Bronchial epithelial cell (primary cell): ENCODE data around the gene FBXL14. TPM values are rescaled to one million over a fixed set of nuclear protein-coding genes. Genes with fewer than 3 reads are reported as not detected.

Experiments
- DNase-seq: peaks from one replicate; pipeline ENCODE4 v3.0.0-alpha.2; 2010; ENCODE audit warnings: low read depth
- FAIRE-seq: peaks from 2 replicates; lab custom pipeline; 2011; peaks lifted over from hg19 to GRCh38; lab: Jason Lieb, UNC
- H3K27me3 ChIP-seq: 2 replicates; pipeline ENCODE4 v1.5.1; 2011; ENCODE audit warnings: low read length; ENCODE audit not compliant: control insufficient read depth, insufficient read depth
- H3K36me3 ChIP-seq: 2 replicates; pipeline ENCODE4 v1.5.1; 2011; ENCODE audit warnings: low read length; ENCODE audit not compliant: control insufficient read depth, insufficient read depth
- H3K4me3 ChIP-seq: 2 replicates; pipeline ENCODE4 v1.5.1; 2011; ENCODE audit warnings: mild to moderate bottlenecking, low read depth, low read length, control low read depth
- total RNA-seq: library from RNA; depleted of rRNA; stranded (reverse); fragments of >200 nt; gene quantifications from 2 replicates; pipeline ENCODE4 v1.2.1, GENCODE V29; 2014
- TF ChIP-seq, protein P1 (sequence below): IDR thresholded peaks from 2 replicates; pipeline ENCODE4 v1.5.1; 2011; ENCODE audit warnings: mild to moderate bottlenecking, moderate library complexity, low read length, control low read depth, inconsistent platforms; ENCODE audit not compliant: insufficient read depth, severe bottlenecking

FBXL14 gene
- total RNA-seq, 1 donor from 2014 or later = 9.7 TPM

DNA sequence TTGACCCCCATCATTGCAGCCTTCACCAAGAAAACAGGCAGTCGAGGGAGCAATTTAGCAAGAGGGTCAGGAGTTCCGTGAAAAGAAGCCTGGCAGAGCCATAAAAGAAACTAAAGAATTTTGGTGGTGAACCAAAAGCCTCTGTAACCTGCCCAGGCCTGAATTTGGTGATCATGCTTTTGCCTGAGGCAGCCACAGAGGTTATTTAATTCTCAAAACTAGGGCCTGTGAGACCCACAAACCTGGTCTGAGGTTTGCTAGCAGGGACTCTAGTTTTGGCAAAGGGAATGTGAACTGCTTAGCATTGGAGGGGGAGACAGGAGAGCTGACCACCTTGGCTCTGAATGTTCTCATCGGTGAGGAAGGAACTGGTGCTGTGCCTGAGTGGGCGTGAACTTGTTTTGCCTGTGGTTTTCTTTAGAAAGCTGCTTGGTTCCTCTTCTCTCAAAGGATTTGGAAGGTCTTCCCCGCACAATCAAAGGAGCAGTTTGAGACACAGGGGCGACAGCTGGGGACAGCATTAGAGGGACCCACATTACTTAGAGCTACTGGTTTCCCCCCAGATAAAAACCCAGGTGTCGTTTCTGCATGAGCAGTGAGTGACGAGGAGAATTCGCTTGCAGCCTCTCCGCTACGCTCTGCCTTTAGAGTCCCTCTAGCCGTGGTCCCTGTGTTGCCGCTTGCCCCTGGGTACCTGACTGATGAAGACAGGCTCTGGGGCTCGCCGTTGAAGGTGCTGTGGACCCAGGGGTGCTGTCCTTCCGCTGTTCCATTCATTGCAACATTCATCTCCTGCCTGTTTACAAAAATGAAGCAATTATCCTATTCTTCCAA, 22.1 kb upstream of the FBXL14 start:
- no peak for FAIRE-seq
- TF ChIP-seq, protein P1, sequence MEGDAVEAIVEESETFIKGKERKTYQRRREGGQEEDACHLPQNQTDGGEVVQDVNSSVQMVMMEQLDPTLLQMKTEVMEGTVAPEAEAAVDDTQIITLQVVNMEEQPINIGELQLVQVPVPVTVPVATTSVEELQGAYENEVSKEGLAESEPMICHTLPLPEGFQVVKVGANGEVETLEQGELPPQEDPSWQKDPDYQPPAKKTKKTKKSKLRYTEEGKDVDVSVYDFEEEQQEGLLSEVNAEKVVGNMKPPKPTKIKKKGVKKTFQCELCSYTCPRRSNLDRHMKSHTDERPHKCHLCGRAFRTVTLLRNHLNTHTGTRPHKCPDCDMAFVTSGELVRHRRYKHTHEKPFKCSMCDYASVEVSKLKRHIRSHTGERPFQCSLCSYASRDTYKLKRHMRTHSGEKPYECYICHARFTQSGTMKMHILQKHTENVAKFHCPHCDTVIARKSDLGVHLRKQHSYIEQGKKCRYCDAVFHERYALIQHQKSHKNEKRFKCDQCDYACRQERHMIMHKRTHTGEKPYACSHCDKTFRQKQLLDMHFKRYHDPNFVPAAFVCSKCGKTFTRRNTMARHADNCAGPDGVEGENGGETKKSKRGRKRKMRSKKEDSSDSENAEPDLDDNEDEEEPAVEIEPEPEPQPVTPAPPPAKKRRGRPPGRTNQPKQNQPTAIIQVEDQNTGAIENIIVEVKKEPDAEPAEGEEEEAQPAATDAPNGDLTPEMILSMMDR = no peak
- H3K27me3 ChIP-seq = no peaks in the 10 kb centered on the region
- no peaks in the 10 kb centered on the region for H3K36me3 ChIP-seq
- DNase-seq = peak; percentile 71
- H3K4me3 ChIP-seq = no peak overlapping the region

DNA sequence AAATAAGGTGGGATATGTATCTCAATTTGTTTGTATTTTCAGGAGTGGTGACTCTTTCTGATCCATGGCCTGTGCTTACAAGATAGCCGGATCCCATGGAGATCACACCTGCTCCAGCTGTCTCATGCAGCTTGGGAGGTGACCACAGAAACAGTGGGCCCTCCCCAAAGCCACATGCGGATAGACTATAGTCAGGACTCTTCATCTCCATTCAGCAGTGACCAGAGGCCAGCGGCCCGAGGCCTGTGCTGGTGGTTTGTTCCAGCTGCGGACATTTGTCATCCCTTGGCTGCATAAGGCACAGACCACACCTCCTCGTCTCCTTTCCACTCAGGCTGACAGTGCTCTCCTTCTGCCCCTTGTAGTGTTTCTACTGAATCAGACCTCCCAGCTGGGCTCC, 20.0 kb upstream of the FBXL14 start:
- Histone ChIP-seq H3K36me3 (no peaks in the 10 kb centered on the region), H3K4me3 (no peak overlapping the region), H3K27me3 (no peaks in the 10 kb centered on the region)
- no peak for FAIRE-seq
- no peak for DNase-seq
- TF ChIP-seq, protein P1 = no peak

DNA sequence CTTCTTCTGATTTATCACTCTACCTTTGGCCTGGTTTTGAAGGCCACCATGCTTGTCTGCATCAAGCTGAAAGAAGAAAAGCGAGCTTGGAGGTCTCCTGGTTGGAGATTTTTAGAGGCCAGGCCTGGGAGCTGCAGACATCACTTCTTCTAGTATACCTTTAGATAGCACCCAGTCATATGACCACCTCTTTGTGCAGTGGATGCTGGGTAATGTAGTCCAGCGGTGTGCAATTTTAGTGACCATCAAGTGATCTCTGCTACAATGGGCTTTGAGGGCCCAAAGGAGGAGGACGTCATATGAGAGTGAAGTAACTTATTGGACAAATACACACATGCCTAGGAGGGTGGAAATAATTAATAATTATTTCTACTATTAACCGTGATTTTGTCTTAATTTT, 19.5 kb upstream of the FBXL14 start:
- TF ChIP-seq, protein P1 = no peak
- DNase-seq (no peak), FAIRE-seq (no peak)
- Histone ChIP-seq H3K27me3 (no peaks in the 10 kb centered on the region), H3K4me3 (no peak overlapping the region), H3K36me3 (no peaks in the 10 kb centered on the region)

DNA sequence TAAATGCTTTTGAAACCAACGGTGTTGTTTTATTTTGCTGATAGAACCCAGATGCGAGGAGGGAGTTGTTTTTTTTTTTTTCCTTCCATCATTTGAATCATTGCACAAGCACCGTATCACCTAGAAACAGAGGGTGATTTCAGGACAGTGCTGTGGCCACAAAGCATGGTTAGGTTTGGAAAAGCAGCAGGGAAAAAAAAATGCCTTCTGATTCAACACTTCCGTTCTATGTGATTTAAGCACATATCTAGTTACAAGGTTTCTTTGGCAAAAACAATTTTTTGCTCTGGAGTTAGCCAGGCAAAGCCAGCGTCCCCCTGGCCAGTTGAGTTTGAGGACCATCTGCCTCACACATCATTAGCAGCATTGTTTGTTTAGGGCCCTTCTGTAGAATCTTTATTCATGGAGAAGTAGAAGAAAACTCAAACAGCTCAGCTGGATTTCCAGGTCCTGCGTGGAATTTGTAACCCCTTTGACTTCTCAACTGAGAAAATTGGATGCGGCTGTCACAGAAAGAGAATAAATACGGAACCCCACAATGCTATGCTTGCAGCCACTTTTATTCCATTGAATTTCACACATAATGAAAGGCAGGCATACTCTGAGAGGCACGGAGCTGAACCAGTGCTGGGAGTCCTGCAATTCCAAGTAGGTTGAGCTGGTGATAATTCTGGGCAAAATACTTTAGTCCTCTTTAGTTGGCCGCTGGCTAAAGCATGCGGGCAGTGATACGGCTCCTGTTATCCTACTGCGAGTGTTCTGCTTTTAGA, 17.6 kb upstream of the FBXL14 start:
- Histone ChIP-seq H3K4me3 (no peak overlapping the region), H3K36me3 (no peaks in the 10 kb centered on the region), H3K27me3 (no peaks in the 10 kb centered on the region)
- TF ChIP-seq, protein P1 = no peak
- DNase-seq (peak; percentile 81), FAIRE-seq (no peak)

DNA sequence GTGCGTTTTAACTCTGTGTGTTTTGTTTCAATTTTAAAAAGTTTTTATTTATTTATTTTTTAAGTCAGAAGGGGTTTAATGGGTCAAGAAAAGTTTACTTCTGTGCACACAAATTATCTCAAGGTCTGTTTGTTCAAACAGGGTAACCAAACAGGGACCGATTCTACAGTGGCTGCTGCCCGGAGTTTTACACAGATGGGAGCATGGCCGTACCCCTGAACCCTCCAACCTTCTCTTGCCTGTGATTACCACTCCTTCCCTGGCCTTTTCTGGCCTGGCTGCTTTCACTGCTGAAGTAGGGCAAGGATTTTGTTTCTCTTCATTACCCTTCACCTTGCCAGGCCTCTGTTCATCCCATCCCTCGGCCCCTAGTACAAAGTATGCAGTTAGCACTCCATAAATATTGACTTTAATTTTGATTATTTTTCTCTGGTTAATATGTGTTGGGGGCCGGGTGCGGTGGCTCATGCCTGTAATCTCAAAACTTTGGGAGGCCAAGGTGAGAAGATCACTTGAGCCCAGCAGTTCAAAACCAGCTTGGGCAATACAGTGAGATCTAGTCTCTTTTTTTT, 15.8 kb upstream of the FBXL14 start:
- H3K27me3 ChIP-seq = no peaks in the 10 kb centered on the region
- no peak overlapping the region for H3K4me3 ChIP-seq
- TF ChIP-seq, protein P1 = no peak
- no peaks in the 10 kb centered on the region for H3K36me3 ChIP-seq
- DNase-seq (no peak), FAIRE-seq (no peak)
